NCI-H69 (cell line): ENCODE results near the gene SETD2.
"Not testable (repeated sequence)": the region's sequence is repeated elsewhere in the genome, so short reads cannot be mapped to it uniquely, and the experiment has no call there.

Source experiments
- DNase-seq: peaks from one replicate; lab custom pipeline; 2025; lab: John Stamatoyannopoulos, UW

The SETD2 gene

DNA sequence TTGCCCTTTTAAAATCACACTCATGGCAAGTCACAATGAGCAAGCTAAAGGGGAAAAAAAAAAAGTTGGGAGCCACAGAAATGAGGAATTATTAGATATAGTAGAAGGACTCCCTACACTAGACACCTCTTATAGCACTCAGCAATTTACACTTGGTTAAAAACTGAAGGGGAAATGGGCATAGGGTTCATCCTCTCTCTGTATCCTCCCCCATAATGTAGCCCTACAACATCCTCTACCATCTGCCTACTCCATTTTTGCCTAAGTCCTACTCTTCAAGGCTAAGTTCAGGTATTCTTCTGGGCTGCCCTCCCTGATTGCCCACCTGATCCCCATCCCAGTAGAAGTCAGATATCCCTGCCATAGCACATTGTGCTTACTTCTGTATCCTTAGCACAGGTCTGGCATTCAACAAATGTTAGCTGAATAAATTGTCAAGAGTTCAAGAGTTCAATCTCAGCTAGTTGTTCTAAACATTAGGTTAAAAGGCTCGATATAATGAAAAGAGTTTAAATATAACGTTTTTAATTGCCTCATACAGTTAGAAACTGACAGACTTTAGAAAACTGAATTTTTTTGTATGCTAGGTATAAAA lies 14.5 kb downstream of the SETD2 start:
- DNase-seq = no peak

DNA sequence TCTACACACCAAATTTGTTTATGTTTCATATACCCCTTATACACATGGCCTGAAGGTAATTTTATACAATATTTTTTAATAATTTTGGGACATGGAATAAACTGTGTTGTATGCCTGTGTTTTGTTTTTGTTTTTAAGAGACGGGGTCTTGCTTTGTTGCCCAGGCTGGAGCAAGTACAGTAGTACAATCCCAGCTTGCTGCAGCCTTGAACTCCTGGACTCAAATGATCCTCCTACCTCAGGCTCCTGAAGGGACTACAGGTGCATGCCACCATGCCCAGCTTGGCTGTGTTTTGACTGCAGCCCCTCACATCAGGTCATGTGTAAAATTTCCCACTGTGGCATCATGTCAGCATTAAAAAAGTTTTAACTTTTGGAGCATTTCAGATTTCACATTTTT lies 18.6 kb downstream of the SETD2 start:
- no peak for DNase-seq

DNA sequence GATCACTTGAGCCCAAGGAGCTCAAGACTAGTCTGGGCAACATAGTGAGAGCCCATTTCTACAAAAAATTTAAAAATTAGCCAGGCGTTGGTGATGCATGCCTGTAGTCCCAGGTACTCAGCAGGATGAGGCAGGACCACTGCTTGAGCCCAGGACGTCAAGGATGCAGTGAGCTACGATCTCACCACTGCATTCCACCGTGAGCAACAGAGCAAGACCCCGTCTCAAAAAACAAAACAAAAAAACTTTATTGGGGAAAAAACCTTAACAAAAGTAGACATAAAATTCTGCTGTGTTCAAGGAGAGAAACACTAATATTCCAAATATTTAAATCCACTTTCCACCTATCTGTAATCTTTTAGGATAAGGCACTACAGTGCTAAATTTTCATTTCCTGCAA lies 20.8 kb downstream of the SETD2 start:
- DNase-seq = no peak

DNA sequence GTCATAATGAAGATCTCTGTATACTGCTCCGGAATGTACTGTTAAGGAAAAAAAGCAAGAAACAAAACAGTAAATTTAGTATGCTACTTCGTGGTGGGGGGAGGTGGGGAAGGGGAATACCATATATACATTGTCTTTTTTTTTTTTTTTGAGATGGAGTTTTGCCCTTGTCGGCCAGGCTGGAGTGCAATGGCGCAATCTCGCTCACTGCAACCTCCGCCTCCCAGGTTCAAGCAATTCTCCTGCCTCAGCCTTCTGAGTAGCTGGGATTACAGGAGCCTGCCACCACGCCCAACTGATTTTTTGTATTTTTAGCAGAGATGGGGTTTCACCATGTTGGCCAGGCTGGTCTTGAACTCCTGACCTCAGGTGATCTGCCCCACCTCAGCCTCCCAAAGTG lies 21.4 kb downstream of the SETD2 start:
- DNase-seq = not testable (repeated sequence)

DNA sequence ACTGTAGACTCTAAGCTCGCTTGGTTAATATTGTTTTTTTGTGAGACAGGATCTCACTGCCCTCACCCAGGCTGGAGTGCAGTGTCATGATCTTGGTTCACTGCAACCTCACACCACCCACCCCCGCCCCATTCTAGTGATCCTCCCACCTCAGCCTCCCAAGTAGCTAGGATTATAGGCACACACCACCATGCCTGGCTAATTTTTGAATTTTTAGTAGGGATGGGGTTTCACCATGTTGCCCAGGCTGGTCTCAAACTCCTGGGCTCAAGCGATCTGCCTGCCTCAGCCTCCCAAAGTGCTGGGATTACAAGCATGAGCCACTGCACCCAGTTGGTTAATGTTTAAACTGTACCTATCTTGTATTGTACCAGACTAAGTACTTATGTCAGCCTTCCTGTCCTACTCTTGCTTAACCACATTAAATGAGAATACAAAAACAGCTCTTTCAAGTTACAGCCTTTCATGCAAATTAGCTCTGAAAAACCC lies 22.9 kb downstream of the SETD2 start:
- not testable (repeated sequence) for DNase-seq

GRCh38 chr3:47140553-47140952 lies 23.4 kb downstream of the SETD2 start:
- not testable (repeated sequence) for DNase-seq

DNA sequence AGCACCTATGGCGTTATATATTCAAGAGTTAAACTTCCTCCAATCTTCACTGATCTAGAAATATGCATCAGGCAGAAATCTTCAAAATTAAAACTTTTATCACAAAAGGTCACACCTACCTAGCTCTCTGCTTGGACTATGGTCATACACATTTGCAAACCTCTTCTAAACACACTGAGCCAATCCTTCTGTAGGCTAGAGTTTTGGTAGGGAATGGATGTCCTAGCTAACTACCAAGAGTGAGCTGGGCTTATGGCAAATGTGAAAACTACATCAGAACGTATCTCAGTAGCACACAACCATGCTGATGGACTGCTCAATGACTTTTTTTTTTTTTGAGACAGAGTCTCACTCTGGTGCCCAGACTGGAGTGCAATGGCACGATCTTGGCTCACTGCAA lies 29.6 kb downstream of the SETD2 start:
- DNase-seq = no peak

DNA sequence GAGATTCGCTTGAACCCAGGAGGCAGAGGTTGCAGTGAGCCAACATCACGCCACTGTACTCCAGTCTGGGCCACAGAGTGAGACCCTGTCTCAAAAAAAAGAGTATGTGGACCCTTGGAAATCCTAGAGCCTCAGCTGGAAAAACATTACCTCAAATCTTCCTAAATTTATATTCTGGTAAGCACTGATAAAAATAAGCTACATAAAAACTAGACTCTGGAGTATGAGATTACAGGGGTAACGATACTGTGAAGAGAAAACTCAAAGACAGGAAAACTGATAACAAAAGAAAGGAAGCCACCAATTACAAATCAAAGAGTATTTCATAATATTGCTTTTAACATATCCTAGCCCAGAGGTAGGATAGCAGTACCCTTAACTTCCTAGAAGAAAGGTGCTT lies 30.3 kb downstream of the SETD2 start:
- DNase-seq = no peak

DNA sequence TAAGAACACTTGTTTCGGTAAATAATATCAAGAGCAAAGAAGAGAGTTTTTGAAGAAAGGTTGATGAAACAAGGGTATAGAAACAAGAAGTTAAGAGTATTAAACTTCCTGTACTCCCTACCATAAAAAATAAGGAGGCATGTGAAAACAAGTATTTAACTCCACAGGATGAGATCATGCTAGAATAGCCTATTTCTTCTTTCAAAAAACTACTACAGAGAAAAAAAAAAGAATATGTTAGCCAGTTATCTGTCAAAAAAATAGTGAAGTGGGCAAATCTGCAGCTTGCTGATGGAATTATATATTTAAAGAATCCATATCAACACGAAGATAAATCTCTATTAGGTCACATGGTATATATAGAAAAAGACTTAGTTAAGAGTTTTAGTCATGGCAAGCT lies 33.4 kb downstream of the SETD2 start:
- DNase-seq = no peak

DNA sequence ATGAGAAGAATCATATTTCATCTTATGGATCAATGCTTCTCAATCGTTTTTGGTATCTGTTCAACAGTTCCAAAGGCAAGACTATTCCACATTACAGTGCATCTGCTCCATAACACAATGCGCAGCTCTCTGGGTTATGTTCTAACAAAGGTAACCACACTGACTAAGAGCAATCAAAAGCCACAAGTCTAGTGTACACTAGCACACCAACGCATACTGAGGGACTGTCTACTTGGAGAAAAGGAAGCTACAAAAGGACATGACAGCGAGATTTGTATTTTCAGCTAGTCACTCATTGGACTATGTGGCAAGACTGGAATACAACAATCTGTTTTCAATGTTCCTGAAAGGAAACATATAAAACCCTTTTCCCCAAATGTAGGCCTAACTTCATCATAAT lies 35.8 kb downstream of the SETD2 start:
- DNase-seq = no peak

GRCh38 chr3:47123857-47124256 lies 40.1 kb downstream of the SETD2 start:
- DNase-seq = no peak

DNA sequence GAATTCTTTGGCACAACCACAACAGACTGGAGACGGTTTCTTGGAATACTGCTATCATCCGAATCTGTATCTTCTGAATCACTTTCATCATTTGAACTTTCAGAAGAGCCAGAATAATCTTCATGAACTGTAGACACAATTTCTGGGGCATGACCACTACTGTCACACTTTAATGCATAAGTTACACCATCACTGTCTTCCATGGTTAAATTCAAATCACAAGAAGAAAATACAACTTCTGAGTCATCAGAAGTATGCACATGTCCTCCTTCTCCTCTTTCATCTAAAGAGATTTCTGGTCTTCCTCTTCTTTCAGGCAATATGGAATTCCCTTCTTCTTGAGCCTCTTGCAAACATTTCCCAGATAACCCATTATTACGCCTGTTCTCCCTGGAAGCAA lies 42.5 kb downstream of the SETD2 start:
- DNase-seq = no peak

DNA sequence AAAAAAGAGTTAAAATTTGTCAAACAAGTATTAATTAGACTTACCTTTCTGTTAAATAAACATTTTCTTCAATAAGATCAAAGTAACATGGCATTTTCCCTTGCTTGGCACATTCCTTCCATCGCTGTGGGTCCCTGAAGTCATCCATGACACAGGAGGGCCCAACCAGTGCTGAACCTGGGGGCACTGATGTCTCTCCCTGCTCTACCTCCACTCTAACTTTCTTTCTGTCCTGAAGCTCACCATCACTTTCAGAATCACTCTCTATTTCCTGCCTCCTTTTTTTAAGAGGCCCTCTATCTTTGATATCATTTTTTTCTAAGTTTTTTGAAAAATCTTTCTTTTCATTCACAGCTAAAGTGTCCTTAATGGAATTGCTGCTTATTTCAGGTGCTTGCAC lies 43.8 kb downstream of the SETD2 start:
- no peak for DNase-seq

- DNase-seq = not testable (repeated sequence)
These were observed 44.5 kb downstream of the SETD2 start for GRCh38 chr3:47119387-47119786.

- no peak for DNase-seq
These were observed 46.0 kb downstream of the SETD2 start for GRCh38 chr3:47117807-47118364.

DNA sequence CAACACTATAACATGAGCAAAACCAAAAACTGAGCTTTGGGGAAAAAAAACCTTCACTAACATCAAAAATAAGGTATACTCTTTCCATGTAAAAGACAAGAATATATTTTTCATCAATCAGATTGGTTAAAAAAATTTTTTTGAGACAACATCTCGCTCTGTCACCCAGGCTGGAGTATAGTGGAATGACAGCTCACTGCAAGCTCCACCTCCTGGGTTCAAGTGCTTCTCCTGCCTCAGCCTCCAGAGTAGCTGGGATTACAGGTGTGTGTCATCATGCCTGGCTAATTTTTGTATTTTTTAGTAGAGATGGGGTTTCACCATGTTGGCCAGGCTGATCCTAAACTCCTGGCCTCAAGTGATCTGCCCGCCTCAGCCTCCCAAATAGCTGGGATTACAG lies 48.4 kb downstream of the SETD2 start:
- not testable (repeated sequence) for DNase-seq

GRCh38 chr3:47113669-47114365 lies 50.1 kb downstream of the SETD2 start:
- DNase-seq = no peak

DNA sequence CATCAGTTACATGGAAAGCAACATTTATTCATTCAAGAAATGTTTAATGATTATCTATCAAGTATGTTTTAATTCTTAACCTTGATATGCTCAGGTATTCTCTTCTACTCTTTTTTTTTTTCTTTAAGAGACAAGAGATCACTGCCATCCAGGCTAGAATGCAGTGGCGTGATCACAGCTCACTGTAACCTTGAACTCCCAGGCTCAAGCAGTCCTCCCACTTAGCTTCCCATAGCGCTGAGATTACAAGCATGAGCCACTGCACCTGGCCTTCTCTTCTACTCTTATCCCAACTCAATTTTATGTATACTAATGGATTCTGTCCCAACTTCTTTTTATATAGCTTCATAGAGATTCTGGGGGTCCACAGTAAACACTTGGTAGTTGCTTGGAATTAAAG lies 50.9 kb downstream of the SETD2 start:
- no peak for DNase-seq

DNA sequence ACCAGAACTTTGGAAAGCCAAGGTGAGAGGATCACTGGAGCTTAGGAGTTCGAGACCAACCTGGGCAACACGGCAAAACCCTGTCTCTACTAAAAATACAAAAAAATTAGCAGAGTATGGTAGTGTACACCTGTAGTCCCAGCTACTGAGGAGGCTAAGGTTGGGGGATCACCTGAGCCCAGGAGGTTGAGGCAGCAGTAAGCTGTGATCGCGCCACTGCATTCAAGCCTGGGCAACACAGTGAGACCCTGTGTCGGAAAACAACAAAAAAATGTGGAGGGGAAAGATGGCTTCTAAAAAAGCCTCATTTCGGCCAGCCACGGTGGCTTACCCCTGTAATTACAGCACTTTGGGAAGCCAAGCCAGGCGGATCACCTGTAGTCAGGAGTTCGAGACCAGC lies 54.5 kb downstream of the SETD2 start:
- DNase-seq = no peak

GRCh38 chr3:47108546-47108945 lies 55.4 kb downstream of the SETD2 start:
- no peak for DNase-seq

DNA sequence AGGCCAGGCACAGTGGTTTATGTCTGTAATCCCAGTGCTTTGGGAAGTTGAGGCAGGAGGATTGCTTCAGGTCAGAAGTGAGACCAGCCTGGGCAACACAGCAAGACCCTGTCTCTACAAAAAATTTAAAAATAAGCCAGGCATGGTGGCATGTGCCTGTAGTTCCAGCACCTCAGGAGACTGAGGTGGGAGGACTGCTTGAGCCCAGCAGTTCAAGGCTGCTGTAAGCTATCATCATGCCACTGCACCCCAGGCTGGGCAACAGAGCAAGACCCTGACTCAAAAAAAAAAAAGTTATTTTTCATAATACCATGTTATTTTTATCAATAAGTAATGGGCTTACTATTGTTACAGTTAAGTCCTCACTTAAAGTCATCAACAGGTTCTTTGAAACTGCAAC lies 59.7 kb downstream of the SETD2 start:
- DNase-seq = no peak

DNA sequence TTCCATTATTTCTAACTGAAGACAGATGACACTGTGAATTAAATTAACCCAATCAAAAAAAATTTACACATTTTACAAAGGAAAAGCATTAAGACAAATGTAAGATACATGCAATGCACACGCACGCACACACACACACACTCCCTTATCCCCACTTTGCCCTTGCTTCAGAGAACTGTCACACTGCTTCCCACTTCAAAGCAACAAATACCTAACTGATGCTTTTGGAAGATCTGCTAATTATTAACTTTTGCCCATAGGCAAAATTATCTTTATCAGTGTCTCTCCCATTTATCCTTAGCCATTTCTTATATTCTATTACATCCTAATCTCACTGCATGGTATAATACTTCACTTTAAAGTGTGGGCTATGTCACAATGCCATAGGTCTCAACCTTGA lies 60.3 kb downstream of the SETD2 start:
- DNase-seq = no peak

DNA sequence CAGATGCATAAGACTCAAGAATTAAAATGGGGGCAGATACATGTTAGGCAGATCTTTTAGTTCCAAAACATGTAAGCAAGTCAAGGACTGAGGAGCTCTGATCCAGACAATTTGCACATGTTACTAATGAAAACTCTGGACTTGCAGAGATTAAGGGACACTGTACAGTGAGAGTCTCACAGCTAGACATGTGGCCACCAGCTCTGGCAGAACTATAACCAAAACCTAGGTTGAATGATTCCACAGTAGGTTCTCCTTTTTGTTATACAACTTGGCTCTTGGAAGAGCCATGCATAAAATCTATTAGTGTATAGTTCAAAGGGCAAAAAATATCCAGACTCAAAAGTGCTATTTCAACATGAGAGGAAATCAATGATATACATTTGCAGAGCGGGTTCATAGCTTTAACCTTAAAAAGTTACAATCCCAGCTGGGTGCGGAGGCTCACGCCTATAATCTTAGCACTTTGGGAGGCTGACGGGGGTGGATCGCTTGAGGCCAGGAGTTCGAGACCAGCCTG lies 61.8 kb downstream of the SETD2 start:
- no peak for DNase-seq
